Activated naive CD4-positive, alpha-beta T cell treated with anti-CD3 and anti-CD28 coated beads, Interleukin-2, amount 50 U/mL, for 72 hours (primary cell): ENCODE data around the gene TXNL4A. TPM values are rescaled to one million over a fixed set of nuclear protein-coding genes. Genes with fewer than 3 reads are reported as not detected.
A peak's percentile ranks its signal among the peaks of the same experiment; 100 is the strongest.

Experiments
- ATAC-seq, 2 donors: fragments of 150-1000 bp; cut with Tn5 transposase; 2 replicates each; pipeline ENCODE4 v1.10.0; 2021; ENCODE audit warnings: mild to moderate bottlenecking in 2 of 2, moderate library complexity in 2 of 2
- DNase-seq, 2 donors: peaks; one replicate each; pipeline ENCODE4 v3.0.0; 2021 to 2022; ENCODE audit warnings: low spot score in 2 of 2
- H3K27ac Mint-ChIP-seq, 2 donors: one replicate each; pipeline ENCODE4 v1.8.0; 2022; ENCODE audit warnings: mild to moderate bottlenecking in 2 of 2, mixed read lengths in 2 of 2
- H3K36me3 Mint-ChIP-seq, 2 donors: one replicate each; pipeline ENCODE4 v1.8.0; 2022; ENCODE audit warnings: mixed read lengths in 2 of 2
- H3K9me3 Mint-ChIP-seq, 2 donors: one replicate each; pipeline ENCODE4 v1.8.0; 2022; ENCODE audit warnings: mixed read lengths in 2 of 2
- total RNA-seq, 2 donors: library from RNA; stranded (reverse); gene quantifications; one replicate each; pipeline ENCODE4 v1.2.3, GENCODE V29; 2022

Gene TXNL4A
- total RNA-seq, 2 donors from 2014 or later: 142 to 148 TPM

- ATAC-seq (no peak), DNase-seq (no peak)
- Mint-ChIP-seq H3K9me3 (no peaks in the 10 kb centered on the region), H3K36me3 (peaks cover 5 to 12% of the 10 kb centered on the region in 2 donors), H3K27ac (no peak overlapping the region)
Measured at GRCh38 chr18:79948719-79949411, 39.5 kb downstream of the TXNL4A start.

GRCh38 chr18:79947881-79948610 lies 40.3 kb downstream of the TXNL4A start:
- H3K9me3 Mint-ChIP-seq: no peaks in the 10 kb centered on the region
- ATAC-seq (no peak), DNase-seq (no peak)
- peaks cover 5 to 12% of the 10 kb centered on the region in 2 donors for H3K36me3 Mint-ChIP-seq
- no peak overlapping the region for H3K27ac Mint-ChIP-seq

- Mint-ChIP-seq H3K36me3 (peaks cover 5 to 12% of the 10 kb centered on the region in 2 donors), H3K9me3 (no peaks in the 10 kb centered on the region), H3K27ac (no peak overlapping the region)
- ATAC-seq (no peak), DNase-seq (no peak)
Measured at GRCh38 chr18:79947054-79947755, 41.2 kb downstream of the TXNL4A start.

- no peak for ATAC-seq
- Mint-ChIP-seq H3K27ac (no peak overlapping the region), H3K9me3 (no peaks in the 10 kb centered on the region), H3K36me3 (peaks cover 3 to 9% of the 10 kb centered on the region in 2 donors)
- no peak for DNase-seq
Measured at GRCh38 chr18:79945118-79946042, 43.0 kb downstream of the TXNL4A start.

- peaks cover 4 to 8% of the 10 kb centered on the region in 2 donors for H3K36me3 Mint-ChIP-seq
- peak overlapping the region; percentile 71 to 74 for H3K27ac Mint-ChIP-seq
- DNase-seq: no peak
- H3K9me3 Mint-ChIP-seq: no peaks in the 10 kb centered on the region
- no peak for ATAC-seq
Measured at GRCh38 chr18:79944746-79945117, 43.6 kb downstream of the TXNL4A start.

GRCh38 chr18:79944126-79944731 lies 44.1 kb downstream of the TXNL4A start:
- Mint-ChIP-seq H3K27ac (peak overlapping the region; percentile 71 to 74), H3K9me3 (no peaks in the 10 kb centered on the region), H3K36me3 (peaks cover 6 to 9% of the 10 kb centered on the region in 2 donors)
- DNase-seq: no peak
- peak; percentile 75 to 76 for ATAC-seq

- peaks cover 6 to 13% of the 10 kb centered on the region in 2 donors for H3K36me3 Mint-ChIP-seq
- ATAC-seq (no peak), DNase-seq (no peak)
- no peaks in the 10 kb centered on the region for H3K9me3 Mint-ChIP-seq
- peak overlapping the region in 1 of 2 donors; percentile 55 for H3K27ac Mint-ChIP-seq
Measured at GRCh38 chr18:79943608-79944125, 44.7 kb downstream of the TXNL4A start.

- Mint-ChIP-seq H3K27ac (no peak overlapping the region), H3K36me3 (peaks cover 10 to 17% of the 10 kb centered on the region in 2 donors), H3K9me3 (no peaks in the 10 kb centered on the region)
- DNase-seq (no peak), ATAC-seq (no peak)
Measured at GRCh38 chr18:79942786-79943607, 45.4 kb downstream of the TXNL4A start.

GRCh38 chr18:79942211-79942610 lies 46.2 kb downstream of the TXNL4A start:
- Mint-ChIP-seq H3K9me3 (peaks cover 5 to 7% of the 10 kb centered on the region in 2 donors), H3K27ac (peak overlapping the region in 1 of 2 donors; percentile 37), H3K36me3 (peaks cover 18 to 25% of the 10 kb centered on the region in 2 donors)
- DNase-seq: no peak
- ATAC-seq: no peak

GRCh38 chr18:79941473-79942119 lies 46.8 kb downstream of the TXNL4A start:
- Mint-ChIP-seq H3K9me3 (peaks cover 5 to 8% of the 10 kb centered on the region in 2 donors), H3K36me3 (peaks cover 24 to 31% of the 10 kb centered on the region in 2 donors), H3K27ac (peak overlapping the region in 1 of 2 donors; percentile 37)
- DNase-seq (peak in 1 of 2 donors; percentile 41), ATAC-seq (no peak)

GRCh38 chr18:79940814-79941472 lies 47.4 kb downstream of the TXNL4A start:
- Mint-ChIP-seq H3K27ac (peak overlapping the region in 1 of 2 donors; percentile 29), H3K9me3 (peaks cover 6 to 9% of the 10 kb centered on the region in 2 donors), H3K36me3 (peaks cover 31 to 36% of the 10 kb centered on the region in 2 donors)
- DNase-seq (peak in 1 of 2 donors; percentile 46), ATAC-seq (no peak)

GRCh38 chr18:79940126-79940813 lies 48.1 kb downstream of the TXNL4A start:
- ATAC-seq (no peak), DNase-seq (peak in 1 of 2 donors; percentile 21)
- Mint-ChIP-seq H3K9me3 (peaks cover 13 to 16% of the 10 kb centered on the region in 2 donors), H3K27ac (peak overlapping the region in 1 of 2 donors; percentile 29), H3K36me3 (peaks cover 38 to 43% of the 10 kb centered on the region in 2 donors)

GRCh38 chr18:79939096-79939495 lies 49.3 kb downstream of the TXNL4A start:
- H3K9me3 Mint-ChIP-seq: peaks cover 15 to 21% of the 10 kb centered on the region in 2 donors
- no peak overlapping the region for H3K27ac Mint-ChIP-seq
- no peak for ATAC-seq
- DNase-seq: no peak
- H3K36me3 Mint-ChIP-seq: peaks cover 49 to 55% of the 10 kb centered on the region in 2 donors
